ENCODE results near the gene UBE2Q2. TPM values are rescaled to one million over a fixed set of nuclear protein-coding genes. Genes with fewer than 3 reads are reported as not detected.
"Not testable (repeated sequence)": the region's sequence is repeated elsewhere in the genome, so short reads cannot be mapped to it uniquely, and the experiment has no call there.

Gene UBE2Q2
- total RNA-seq, 1 donor from 2014 or later = 37.0 TPM

DNA sequence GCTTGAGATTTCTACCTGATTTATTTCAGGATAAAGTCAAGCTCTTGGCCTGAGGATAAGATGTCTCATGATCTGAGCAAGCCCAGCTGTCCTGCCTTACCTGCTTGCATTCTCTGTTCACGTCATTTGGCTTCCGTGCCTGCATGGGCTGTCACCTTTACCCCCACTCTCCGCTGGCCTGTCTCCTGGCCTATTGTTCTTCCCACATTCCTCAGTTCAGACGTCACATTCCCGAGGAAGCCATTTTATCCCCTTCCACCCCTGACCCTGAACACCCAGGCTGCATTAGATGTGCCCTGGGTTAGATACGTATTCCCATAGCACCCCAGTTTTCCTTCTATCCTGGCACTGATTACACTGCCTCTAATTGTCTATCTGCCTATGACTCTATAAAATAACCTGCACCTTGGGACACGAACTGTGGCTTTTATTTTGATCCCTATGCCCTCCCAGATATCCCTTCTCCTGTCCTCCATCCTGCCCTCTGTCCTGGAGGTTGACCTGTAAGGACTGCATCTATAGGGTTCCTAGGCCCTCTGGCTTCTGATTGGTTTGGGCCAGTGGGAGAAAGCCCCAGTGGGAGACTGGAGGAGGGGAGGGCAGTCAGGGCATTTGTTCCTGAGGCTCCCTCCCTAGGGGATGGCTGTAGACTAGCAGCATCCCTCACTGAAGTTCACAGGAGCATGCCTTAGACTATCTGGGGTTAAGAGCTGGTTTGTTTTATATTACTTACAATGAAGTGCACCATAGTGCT is 19.2 kb upstream of the UBE2Q2 start:
- intact Hi-C loops (cut with micrococcal nuclease) = no loop called here

DNA sequence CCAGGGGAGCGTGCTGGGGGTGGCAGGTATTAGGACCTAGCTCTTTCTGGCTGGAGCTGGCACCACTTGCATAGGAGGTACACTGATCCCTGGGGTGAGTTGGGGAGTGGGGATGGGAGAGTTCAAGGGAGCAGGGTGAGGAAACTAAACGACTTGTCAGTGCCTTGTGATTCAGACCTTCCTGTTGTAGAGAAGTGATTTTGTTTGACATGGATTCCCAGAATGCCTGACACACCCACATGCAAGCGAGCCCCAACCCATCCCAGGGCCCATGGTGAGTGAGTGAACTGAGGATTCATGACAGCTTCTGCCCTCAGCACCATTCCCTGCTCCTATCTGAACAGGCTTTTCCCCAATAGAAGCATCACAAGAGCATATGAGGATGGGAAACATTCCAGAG is 15.6 kb upstream of the UBE2Q2 start:
- intact Hi-C loops (cut with micrococcal nuclease) = no loop called here

- intact Hi-C loops (cut with micrococcal nuclease) = no loop called here
Observed at GRCh38 chr15:75828429-75828828, 14.8 kb upstream of the UBE2Q2 start.

DNA sequence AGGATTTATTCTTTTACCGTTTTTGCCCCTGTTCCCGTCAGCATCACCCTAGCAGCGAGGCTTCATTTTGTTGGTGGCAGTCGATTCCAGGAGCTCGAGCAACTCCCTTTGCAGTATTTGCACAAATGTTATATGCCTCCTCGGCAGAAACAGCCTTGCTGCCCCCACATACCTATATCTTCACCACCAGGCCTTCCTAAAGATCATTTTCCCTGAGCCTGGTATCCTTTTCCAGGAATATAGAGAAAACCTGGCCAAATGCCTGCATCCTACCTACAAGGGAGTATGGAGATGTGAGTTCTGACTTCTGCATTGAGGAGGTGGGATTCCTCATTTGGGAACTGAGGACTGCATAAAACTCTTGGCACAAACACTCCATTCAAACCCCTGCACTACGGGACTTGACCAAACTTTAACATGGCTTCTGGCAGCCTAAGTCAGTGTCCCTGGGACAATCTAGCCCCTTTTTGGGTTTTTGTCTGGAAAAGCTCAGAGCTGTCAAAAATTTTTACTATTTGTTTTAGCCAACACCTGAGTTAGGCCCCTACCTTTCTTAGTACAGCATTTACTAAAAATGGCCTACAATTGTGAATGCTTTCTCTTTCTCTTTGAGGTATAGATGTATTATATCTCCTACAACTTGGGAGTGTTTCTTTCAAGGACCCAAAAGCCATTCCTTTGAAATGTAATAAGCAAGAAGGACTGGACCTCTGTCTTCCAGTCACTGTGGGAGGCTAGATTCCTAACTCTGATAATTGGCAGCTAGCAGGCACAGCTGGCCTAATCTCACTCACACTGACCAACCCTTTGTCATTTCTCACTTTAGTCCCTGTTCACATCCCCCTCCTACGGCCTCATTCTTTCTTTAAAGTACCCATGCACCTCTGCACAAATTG is 12.1 kb upstream of the UBE2Q2 start:
- intact Hi-C loops (cut with micrococcal nuclease) = no loop called here

DNA sequence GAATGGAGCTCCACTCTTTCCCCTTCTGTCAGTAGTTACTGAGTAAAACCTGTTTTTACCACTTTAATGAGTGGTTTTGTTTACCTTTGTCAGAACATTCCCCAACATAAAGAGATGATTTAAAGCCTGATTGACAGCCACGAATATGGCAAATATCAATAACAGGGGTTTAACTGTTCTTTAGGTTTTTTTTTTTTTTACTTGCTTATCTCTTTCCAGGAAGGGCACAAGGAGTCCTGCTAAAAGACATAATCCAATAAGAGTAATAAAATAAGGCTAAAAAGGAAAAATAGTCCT is 11.5 kb upstream of the UBE2Q2 start:
- intact Hi-C loops (cut with micrococcal nuclease) = no loop called here

DNA sequence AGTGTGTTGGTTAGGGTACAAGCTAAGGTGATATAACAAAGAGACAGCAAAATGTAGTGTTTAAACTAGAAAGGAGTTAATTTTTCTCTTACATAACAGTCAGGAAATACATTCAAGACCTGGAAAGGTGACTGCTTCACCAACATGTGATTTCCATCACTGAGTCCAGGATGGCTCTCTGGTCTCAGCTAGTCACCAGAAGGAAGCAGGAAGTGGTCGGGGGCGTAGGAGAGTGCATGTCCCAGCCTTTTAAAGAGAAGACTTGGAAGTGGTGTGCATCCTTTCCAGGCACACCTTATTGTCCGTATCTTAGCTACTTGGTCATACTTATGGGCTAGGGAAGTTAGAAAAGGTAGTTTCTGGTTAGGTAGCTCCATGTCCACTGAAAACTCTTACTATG is 11.1 kb upstream of the UBE2Q2 start:
- intact Hi-C loops (cut with micrococcal nuclease) = no loop called here

GRCh38 chr15:75834021-75834420 is 9.2 kb upstream of the UBE2Q2 start:
- intact Hi-C loops (cut with micrococcal nuclease) = no loop called here

DNA sequence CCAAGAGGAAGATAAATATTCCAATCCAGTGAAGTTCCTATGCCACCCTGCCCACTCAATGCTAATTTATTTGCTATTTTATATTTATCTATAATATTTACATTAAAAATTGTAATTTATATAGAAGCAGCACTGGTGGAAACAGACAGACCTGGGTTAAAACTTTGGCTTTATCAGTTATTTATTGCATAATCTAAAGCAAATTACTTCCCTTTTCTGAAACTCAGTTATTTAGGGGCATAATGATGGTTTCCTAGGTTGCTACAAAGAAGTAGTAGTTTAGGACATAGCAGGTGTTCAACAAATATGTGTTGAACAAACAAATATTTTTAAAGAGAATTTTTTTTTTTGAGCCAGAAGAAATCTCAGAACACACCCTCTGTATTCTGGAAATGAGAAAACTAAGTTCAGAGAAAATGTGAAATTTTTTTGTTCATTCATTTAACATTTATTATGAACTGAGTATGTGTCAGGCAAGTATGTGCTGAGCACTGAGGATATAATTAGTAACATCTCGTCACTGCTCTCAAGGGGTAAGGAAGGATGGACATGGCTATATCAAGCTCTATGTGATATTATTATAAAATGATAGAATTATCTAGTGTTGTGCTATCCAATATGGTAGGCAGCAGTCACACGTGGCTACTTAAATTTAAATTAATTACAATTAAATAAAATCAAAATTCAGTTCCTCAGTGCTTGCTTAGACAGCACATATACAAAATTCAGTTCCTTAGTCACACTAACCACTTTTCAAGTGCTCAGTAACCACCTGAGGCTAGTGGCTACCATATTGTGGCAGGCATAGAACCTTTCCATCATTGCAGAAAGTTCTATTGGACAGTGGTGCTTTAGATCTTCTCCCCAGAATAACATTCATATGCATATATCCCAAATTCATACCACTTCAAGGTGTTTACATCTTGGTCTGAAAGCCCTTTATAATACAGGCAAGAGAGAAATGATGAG is 7.0 kb upstream of the UBE2Q2 start:
- intact Hi-C loops (cut with micrococcal nuclease) = loop anchor here (2.0 kb wide), 1 partner anchor 19 kb away; no protein-coding TSS in a partner anchor

DNA sequence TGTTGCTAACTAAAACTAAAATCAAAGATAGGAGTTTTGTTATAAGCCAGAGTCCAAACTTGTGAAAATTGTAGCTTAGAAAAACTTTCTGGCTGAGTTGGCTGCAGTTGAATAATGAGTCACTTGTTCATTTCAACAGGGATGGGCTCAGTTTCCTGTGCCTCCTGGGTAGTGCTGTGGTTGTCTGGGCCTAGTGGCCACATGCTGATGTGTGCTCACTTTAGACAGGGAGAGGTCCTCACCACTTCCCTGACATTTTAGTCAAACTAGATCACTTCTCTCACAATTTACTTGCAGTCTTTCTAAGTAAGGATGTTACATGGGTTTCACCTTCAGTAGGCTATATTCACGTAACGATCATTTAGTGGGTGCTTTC is 6.3 kb upstream of the UBE2Q2 start:
- intact Hi-C loops (cut with micrococcal nuclease) = loop anchor here (2.0 kb wide), 1 partner anchor 20 kb away; no protein-coding TSS in a partner anchor

DNA sequence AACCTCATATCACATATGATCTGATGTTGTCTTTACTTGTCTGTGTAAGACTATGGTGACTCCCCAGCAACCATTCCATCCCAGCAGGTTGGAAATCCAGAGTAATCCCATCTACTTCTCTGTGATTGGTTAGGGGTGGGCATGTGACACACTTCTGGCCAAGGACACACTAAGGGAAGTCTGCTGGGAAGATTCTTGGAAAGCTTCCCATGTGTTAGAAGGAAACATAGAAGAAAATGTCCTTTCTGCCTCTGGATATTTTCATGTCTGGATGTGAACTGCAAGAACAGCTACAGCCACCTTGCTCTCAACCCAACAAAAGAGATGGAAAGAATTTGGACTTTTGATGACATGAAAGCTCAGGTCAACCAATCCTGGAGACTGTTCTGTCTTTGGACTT is 2.6 kb upstream of the UBE2Q2 start:
- intact Hi-C loops (cut with micrococcal nuclease) = loop anchor here (5.0 to 10.0 kb wide), 4 partner anchors 263 to 1296 kb away; partner anchors contain the start of genes ARID3B, CSK, ISL2 and PTPN9

DNA sequence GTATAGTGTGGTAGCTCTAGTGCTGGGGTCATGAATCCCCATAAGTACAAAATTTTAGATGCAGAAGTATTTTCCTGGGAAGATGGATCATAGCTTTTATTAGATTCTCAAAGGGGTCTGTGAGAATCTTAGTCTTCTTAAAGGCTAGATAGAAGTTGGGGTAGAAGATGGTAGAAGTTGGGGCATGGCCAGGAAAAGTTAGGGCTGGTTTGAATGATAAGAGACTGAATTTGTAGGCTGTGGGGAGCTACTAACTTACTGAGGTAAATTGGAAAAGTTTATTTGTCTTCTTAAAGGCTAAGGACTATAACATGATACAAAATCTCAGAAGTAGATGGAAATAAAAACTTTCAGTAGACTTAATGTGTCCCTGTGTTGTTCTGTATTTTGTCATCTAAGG is 1.6 kb upstream of the UBE2Q2 start:
- intact Hi-C loops (cut with micrococcal nuclease) = loop anchor here (5.0 to 10.0 kb wide), 4 partner anchors 264 to 1297 kb away; partner anchors contain the start of genes ARID3B, CSK, ISL2 and PTPN9

GRCh38 chr15:75843678-75844581 is 683 bp downstream of the UBE2Q2 start:
- intact Hi-C loops (cut with micrococcal nuclease) = loop anchor here (1.0 to 10.0 kb wide), 7 partner anchors 27 to 1299 kb away; partner anchors contain the start of genes ARID3B, CSK, FBXO22 and ISL2

DNA sequence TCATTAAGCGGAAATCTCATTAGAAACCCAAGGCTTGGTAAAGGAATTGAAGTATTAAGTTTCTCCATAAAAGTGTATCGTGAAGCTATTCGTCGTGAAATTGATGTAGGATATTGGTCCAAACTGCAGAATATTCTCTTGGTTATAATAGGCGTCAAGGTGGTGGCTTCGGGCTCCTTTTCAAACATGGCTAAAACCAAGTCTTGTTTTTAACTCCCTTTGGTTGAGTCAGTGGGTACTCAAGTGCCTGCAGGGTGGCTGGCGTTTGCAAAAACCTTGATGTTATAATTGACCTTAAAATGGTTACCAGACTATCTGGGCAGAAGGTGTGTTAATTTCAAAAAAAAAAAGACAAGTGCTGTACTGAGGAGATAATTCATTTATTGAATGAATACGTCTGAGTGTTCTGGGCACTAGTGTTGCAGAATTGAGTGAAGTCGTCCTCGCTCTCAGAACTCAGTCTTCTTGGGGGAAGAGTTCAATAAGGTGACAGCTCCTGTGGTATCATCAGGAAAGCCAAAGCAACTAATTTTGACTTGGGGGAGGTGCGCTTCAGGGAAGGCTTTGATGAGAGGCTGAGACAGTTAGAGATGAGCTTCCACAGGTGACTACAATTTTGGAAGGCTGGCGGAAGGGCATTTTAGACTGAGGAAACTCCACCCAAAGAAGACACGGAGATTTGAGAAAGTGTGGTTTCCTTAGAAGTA is 1.5 kb downstream of the UBE2Q2 start:
- intact Hi-C loops (cut with micrococcal nuclease) = loop anchor here (1.0 to 10.0 kb wide), 7 partner anchors 27 to 1300 kb away; partner anchors contain the start of genes ARID3B, CSK, FBXO22 and ISL2

- intact Hi-C loops (cut with micrococcal nuclease) = loop anchor here (10.0 kb wide), 2 partner anchors 486 to 1304 kb away; partner anchors contain the start of genes ARID3B and ISL2
Observed at GRCh38 chr15:75849167-75849566, 5.9 kb downstream of the UBE2Q2 start.

GRCh38 chr15:75850708-75851107 is 7.5 kb downstream of the UBE2Q2 start:
- intact Hi-C loops (cut with micrococcal nuclease) = no loop called here

DNA sequence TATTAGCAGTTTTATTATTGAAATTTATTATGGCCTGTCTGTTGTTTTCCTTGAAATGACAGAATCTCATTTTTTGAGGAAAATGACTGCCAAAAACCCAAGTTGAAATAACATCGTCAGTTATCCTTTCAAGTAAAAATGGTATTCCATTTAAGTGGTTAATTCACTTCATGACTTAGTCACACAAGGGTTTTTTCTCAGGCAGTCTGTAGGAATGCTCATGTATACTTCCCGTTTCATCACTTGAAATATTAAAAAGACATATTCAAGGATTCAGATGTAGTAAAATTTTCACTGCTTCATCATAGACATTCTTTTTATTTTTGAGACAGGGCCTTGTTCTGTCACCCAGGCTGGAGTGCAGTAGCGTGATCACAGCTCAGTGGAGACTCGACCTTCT is 8.3 kb downstream of the UBE2Q2 start:
- intact Hi-C loops (cut with micrococcal nuclease) = not testable (repeated sequence)

- intact Hi-C loops (cut with micrococcal nuclease) = no loop called here
Observed at GRCh38 chr15:75857886-75858285, 14.6 kb downstream of the UBE2Q2 start.

DNA sequence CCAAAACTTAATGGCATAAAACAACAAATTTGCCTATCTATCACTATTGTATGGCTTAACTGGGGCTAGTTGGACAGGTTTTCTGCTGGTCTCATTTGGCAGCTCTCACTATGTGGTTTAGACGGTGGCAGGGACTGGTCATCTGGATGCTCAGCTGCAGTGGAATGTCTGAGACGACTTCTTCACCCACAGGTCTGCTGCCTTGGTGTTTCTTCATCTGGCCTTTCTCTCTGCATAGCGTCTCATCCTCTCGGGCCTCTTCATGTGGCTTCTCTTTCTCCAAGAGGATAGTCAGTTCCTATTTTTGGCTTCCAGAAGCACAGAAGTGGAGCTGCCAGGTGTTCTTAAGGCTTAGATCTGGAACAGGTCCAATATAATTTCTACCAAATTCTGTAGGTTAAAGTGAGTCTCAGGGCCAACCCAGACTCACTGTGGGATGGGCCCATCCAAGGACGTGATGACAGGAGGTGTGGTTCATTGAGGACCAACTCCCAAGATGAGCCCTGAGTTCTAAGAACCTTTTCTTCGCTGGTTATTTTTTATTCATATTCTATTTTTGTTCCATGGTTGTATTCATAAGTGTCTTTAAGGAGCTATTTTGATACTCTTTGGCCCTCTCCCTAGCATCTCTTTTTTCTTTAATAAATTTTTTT is 18.6 kb downstream of the UBE2Q2 start:
- intact Hi-C loops (cut with micrococcal nuclease) = no loop called here

DNA sequence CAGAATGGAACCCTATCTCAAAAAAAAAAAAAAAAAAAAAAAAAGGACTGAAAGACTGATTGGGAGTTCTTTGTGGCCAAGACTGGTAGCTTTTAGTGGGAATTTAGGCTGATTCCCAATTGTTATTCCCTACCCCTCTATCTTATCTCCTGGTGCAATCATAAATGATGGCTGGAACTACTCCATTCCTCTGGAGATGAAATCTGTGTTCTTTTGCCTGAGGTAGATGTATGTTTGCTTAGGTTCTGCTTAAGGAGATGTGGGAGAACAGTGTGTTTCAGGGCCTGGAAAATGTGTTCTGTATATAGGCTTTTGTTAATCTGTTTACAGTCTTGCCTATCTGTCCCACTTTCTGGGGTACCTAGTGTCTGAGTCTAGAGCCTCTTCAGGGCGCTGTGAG is 19.5 kb downstream of the UBE2Q2 start:
- intact Hi-C loops (cut with micrococcal nuclease) = no loop called here

Measured in T-helper 2 cell treated with Interferon-gamma antibody and Interleukin-4, amounts not matched to agents 100 ng/mL and 5 ng/mL, for 36 hours (primary cell).